D721Med (cell line): Measurements from ENCODE around the gene ALPI.
"Not testable (repeated sequence)": the region's sequence is repeated elsewhere in the genome, so short reads cannot be mapped to it uniquely, and the experiment has no call there.

Source experiments
- DNase-seq: peaks from one replicate; pipeline ENCODE4 v3.0.0; 2011; ENCODE audit warnings: low spot score; ENCODE audit not compliant: insufficient read length
- FAIRE-seq: peaks from 2 replicates; lab custom pipeline; 2011; peaks lifted over from hg19 to GRCh38; lab: Jason Lieb, UNC
- TF ChIP-seq, protein P1 (sequence below): IDR thresholded peaks from 2 replicates; pipeline ENCODE4 v1.5.1; 2012; ENCODE audit warnings: mild to moderate bottlenecking, control low read depth; ENCODE audit not compliant: insufficient read depth; ENCODE audit errors: missing control alignments

ALPI gene

GRCh38 chr2:232441147-232441651, 14.8 kb upstream of the ALPI start:
- TF ChIP-seq, protein P1, sequence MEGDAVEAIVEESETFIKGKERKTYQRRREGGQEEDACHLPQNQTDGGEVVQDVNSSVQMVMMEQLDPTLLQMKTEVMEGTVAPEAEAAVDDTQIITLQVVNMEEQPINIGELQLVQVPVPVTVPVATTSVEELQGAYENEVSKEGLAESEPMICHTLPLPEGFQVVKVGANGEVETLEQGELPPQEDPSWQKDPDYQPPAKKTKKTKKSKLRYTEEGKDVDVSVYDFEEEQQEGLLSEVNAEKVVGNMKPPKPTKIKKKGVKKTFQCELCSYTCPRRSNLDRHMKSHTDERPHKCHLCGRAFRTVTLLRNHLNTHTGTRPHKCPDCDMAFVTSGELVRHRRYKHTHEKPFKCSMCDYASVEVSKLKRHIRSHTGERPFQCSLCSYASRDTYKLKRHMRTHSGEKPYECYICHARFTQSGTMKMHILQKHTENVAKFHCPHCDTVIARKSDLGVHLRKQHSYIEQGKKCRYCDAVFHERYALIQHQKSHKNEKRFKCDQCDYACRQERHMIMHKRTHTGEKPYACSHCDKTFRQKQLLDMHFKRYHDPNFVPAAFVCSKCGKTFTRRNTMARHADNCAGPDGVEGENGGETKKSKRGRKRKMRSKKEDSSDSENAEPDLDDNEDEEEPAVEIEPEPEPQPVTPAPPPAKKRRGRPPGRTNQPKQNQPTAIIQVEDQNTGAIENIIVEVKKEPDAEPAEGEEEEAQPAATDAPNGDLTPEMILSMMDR, result no peak
- no peak for DNase-seq
- no peak for FAIRE-seq

DNA sequence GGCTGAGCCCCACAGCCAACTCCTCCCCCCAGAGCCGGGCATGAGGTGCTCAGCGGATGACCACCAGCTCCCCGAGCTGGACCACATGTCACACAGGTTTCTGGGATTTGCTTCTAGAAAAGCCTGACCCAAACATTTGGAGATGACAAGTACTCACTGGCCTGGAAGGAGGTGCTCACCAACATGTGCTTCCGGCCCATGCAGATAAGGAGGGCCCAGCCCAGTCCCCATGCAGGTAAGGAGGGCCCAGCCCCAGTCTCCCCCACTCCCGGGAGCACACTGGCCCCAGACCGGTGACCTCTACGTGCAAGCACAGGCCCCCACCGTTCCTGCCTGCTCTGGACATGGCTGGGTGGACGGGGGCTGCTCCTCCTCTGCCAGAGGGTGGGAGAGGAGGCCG, 14.0 kb upstream of the ALPI start:
- DNase-seq, FAIRE-seq: not testable (repeated sequence)

DNA sequence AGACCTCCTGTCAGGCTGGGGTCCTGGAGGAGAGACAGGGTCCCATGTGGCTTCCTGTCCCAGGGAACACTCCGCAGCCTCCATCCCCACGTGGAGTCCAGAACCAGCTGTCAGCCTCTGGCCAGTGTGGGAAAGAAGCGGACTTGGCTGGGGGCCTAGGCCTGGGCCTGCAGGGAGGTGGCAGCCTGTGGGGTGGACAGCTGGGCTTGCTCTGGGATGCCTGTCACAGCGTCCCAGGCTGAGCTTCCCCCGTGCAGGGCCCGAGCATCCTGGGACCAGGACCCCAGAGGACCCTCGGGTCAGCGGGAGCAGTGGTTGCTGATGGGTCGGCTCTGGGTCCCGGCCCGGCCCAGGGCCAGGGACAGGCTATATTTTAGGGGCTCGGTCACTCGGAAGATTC, 13.5 kb upstream of the ALPI start:
- DNase-seq, FAIRE-seq: not testable (repeated sequence)

DNA sequence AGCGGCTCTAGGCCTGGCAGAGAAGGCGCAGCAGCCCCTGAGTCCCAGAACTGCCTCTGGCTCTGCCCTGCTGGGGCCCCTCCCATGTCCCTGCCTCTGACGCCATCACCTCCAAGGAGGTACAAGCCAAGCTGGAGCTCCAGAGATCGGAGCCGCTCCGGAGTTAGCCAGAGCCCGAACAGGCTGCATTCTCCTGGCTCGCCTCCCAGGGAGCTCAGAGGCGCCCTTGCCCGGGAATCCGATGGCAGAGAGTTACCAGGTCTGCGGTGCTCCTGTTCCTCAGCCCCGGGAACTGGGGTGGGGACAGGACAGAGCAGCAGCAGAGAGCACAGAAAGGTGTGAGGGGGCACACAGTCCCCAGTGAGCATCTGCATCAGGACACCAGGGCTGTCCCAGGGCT, 12.9 kb upstream of the ALPI start:
- FAIRE-seq, DNase-seq: not testable (repeated sequence)

DNA sequence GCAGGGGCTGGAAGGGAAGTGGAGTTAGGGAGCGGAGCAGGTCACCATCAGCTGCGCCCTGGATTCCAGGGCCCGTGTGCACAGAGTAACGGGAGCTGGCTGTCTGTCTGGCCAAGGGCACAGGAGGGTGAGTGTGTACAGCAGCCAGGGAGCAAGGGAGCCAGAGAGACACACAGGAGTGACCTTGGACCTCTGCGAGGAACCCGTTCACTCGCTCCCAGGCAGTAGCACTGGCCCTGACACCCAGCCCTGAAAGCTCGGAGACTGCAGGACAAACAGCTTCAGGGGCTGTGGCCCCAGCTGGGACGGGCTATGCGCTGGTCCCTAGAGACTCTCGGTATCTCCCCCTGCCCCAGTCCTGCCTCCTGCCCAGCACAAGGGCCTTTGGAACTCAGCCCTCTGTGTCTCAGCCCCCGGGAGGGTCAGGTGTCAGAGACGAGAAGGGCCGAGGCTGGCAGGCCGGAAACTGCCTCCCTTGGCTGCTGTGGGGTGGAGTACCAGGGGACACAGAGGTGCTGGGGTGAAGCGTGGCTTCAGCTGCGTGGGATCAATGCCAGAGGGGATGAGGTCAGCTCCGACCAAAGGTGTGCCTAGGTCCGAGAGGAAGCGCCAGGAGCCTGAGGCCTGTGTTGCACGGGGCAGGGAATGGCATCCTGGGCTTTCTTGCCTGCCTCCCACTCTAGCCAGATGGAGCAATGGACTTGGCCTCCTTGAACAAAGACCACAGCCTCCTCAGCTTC, 12.1 kb upstream of the ALPI start:
- not testable (repeated sequence) for FAIRE-seq, DNase-seq

GRCh38 chr2:232444409-232445148, 11.4 kb upstream of the ALPI start:
- no peak for DNase-seq
- TF ChIP-seq, protein P1, result peak; percentile 48
- no peak for FAIRE-seq

DNA sequence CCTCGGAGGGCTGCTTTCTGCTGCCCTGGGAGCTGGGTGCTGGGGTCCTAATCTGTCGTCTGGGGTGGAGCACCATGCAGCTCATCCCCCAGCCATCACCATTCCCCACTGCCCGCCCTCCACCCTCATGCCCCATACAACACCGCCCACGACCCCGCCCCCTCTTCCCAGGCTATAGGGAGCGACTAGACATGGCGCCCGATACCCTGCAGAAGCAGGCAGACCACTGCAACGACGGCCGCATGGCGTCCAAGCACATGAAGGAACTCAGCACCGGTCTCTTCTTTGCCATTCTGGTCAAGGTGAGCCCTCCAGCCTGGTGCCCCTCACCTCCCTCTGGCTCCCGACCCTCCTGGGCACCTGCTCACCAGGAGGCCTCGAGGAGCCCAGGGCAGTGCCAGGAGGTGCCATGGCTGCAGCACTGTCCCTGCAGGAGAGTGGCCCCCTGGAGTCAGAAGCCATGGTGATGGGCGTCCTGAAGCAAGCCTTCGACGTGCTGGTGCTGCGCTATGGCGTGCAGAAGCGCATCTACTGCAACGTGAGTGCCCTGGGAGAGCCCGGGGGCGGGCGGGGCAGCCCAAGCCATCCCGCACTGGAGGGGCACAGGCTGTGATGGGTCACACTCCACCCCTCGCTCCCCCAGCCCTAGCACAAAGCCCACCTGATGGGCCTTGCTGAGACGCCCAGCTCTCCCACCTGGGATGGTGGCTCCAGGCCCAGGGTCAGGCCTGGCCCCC, 10.6 kb upstream of the ALPI start:
- not testable (repeated sequence) for FAIRE-seq, DNase-seq

GRCh38 chr2:232446266-232446777, 9.6 kb upstream of the ALPI start:
- not testable (repeated sequence) for FAIRE-seq, DNase-seq

DNA sequence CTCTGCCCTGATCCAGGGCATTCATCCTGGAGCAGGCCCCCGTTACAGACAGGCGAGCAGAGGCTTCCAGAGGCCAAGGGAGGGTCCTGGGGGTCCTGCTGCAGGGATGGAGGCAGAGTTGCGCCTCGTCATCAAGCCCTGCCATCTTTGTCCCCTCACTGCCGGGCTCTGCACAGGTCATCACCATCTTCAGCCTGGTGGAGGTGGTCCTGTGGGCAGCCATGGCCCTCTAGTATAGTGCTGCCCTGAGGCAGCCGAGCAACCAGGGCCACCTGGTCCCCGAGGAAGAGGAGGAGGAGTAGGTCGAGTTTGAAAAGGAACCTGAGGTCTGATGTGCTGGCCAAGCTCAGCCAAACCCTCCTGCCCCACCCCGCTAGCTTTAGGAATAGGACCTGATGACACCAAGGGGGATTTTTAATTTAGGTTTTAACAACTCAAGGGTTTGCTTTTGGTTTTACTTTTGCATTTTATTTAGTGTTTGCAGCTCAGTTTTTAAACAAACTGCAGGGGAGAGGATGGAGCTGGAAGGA, 8.8 kb upstream of the ALPI start:
- TF ChIP-seq, protein P1, result no peak
- DNase-seq, result no peak
- FAIRE-seq, result no peak
